K562 treated with DMSO at 1 percent for 48 hours (cell line): ENCODE results near the gene GPT2. TPM values are rescaled to one million over a fixed set of nuclear protein-coding genes. Genes with fewer than 3 reads are reported as not detected.

Experiments
- total RNA-seq: library from RNA; unstranded; fragments of 300-600 nt; gene quantifications from 2 replicates; pipeline ENCODE4 v1.2.3, GENCODE V29; 2022; ENCODE audit warnings: low replicate concordance; ENCODE audit errors: extremely low read depth

GPT2 gene, protein sequence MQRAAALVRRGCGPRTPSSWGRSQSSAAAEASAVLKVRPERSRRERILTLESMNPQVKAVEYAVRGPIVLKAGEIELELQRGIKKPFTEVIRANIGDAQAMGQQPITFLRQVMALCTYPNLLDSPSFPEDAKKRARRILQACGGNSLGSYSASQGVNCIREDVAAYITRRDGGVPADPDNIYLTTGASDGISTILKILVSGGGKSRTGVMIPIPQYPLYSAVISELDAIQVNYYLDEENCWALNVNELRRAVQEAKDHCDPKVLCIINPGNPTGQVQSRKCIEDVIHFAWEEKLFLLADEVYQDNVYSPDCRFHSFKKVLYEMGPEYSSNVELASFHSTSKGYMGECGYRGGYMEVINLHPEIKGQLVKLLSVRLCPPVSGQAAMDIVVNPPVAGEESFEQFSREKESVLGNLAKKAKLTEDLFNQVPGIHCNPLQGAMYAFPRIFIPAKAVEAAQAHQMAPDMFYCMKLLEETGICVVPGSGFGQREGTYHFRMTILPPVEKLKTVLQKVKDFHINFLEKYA
- not detected in 2 replicates for total RNA-seq

DNA sequence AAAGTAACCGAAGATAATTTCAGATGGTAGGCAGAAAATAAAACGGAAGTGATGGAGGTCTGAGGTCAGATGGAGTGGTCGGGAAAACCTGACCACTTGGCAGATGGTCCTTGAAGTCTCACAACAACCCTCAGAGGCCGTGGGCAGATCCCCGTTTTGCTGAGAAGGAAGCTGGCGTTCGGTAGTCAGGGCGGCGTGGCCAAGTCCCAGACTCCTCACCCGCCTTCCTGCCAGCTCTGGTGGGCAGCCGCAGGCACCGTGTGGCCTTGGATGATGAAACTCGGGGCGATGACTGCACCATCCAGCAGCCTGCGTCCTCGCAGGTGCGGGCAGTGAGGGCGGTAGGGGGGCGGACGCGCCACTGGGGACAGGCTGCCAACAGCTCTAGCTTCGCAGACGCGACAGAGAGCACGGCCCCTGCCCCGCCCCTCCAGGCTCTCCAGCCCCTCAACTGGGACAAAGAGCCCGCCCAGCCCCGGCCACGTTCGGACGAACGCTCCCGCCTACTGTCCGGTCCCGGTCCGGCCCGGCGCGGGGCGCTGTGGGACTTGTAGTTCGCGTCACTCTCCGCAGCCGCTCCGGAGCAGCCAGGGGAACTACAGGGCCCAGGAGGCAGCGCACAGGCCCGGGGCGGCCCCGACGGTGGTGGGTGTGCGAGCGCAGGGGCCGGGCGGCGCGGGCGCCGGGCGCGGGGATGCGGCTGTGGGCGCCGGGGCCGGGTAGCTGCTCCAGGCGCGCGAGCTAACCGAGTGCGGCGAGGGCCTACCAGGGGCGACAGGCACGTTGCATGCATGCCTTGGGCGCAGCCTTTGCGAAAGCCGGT lies at the start of gene GPT2:
Gene GPT2 (plus strand): TSS at position 673 of the 823 bp plus-strand sequence. CDS start 354 bp downstream, outside the sequence.

GRCh38 chr16:46973207-46973995 lies 89.2 kb downstream of the GPT2 start, which contains the start of gene DNAJA2:
TSS of gene DNAJA2 (minus strand) at chr16:46973674. CDS start at chr16:46973572, 102 bp downstream.

Other genes starting within 250 kb of the GPT2 start
- gene VPS35, start 195.2 kb upstream of the GPT2 start, total RNA-seq: not detected in 2 replicates
- gene ORC6, start 194.7 kb upstream of the GPT2 start, total RNA-seq: not detected in 2 replicates
- not detected in 2 replicates for gene MYLK3, start 136.0 kb upstream of the GPT2 start, total RNA-seq
- not detected in 2 replicates for gene C16orf87, start 53.2 kb upstream of the GPT2 start, total RNA-seq
- not detected in 2 replicates for gene DNAJA2, start 89.3 kb downstream of the GPT2 start, total RNA-seq